ENCODE data around the gene CDK6. TPM values are rescaled to one million over a fixed set of nuclear protein-coding genes. Genes with fewer than 3 reads are reported as not detected.

The CDK6 gene
- total RNA-seq, 2 donors from 2014 or later: 13.6 to 39.9 TPM

DNA sequence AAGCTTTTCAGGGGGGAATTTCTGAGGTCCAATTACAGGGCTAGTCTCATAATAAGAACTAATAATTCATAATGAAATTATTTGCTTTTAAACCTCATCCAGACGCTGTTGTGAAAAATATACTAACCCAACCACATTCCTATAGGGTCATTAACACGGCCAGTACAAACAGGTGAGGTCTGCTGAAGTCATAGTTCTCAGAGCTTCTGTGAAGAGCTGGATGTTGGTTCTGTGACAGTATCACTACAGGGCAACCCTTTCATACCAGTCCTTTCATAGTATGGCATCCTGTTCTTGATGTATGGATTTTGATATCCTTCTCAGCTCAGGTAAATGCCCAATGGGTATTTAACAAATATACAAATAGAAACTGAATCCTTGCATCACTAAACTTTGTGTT is 183.8 kb downstream of the CDK6 start:
- TF ChIP-seq CTCF (IDR thresholded peaks at IDR 0.05): no peak
- no peak for TF ChIP-seq POLR2A (IDR thresholded peaks at IDR 0.05)
- no peak for TF ChIP-seq POLR2AphosphoS5 (IDR thresholded peaks at IDR 0.05)
- H3K9me3 ChIP-seq: no peaks in the 10 kb centered on the region
- H3K27ac ChIP-seq: no peak overlapping the region
- intact Hi-C loops (cut with DNase I): no loop called here
- no peaks in the 10 kb centered on the region for H3K4me1 ChIP-seq (replicated peaks)
- H3K4me3 ChIP-seq: no peak overlapping the region
- no peaks in the 10 kb centered on the region for H3K27me3 ChIP-seq (replicated peaks; ENCODE audit: insufficient read depth)
- no peaks in the 10 kb centered on the region for H3K36me3 ChIP-seq
- WGBS: 43% methylated on average over 2 of the region's 2 CpGs
- no peak for DNase-seq (ENCODE audit: low spot score)

GRCh38 chr7:92650391-92650790 is 186.0 kb downstream of the CDK6 start:
- DNase-seq (ENCODE audit: low spot score): no peak
- no peaks in the 10 kb centered on the region for H3K4me1 ChIP-seq (replicated peaks)
- intact Hi-C loops (cut with DNase I): no loop called here
- 88% methylated on average over 3 of the region's 3 CpGs for WGBS
- TF ChIP-seq CTCF (IDR thresholded peaks at IDR 0.05): no peak
- TF ChIP-seq POLR2A (IDR thresholded peaks at IDR 0.05): no peak
- TF ChIP-seq POLR2AphosphoS5 (IDR thresholded peaks at IDR 0.05): no peak
- no peaks in the 10 kb centered on the region for H3K36me3 ChIP-seq
- H3K4me3 ChIP-seq: no peak overlapping the region
- no peaks in the 10 kb centered on the region for H3K9me3 ChIP-seq
- H3K27me3 ChIP-seq (replicated peaks; ENCODE audit: insufficient read depth): no peaks in the 10 kb centered on the region
- no peak overlapping the region for H3K27ac ChIP-seq

- H3K27ac ChIP-seq: no peak overlapping the region
- no peaks in the 10 kb centered on the region for H3K36me3 ChIP-seq
- no peaks in the 10 kb centered on the region for H3K27me3 ChIP-seq (replicated peaks; ENCODE audit: insufficient read depth)
- DNase-seq (ENCODE audit: low spot score): no peak
- no peaks in the 10 kb centered on the region for H3K4me1 ChIP-seq (replicated peaks)
- intact Hi-C loops (cut with DNase I): no loop called here
- WGBS: 92% methylated on average over 4 of the region's 4 CpGs
- TF ChIP-seq POLR2A (IDR thresholded peaks at IDR 0.05) (no peak), CTCF (IDR thresholded peaks at IDR 0.05) (no peak), POLR2AphosphoS5 (IDR thresholded peaks at IDR 0.05) (no peak)
- H3K4me3 ChIP-seq: no peak overlapping the region
- H3K9me3 ChIP-seq: no peaks in the 10 kb centered on the region
These were observed 188.3 kb downstream of the CDK6 start for GRCh38 chr7:92648067-92648466.

- no peaks in the 10 kb centered on the region for H3K27me3 ChIP-seq (replicated peaks; ENCODE audit: insufficient read depth)
- WGBS: 81% methylated on average over 2 of the region's 2 CpGs
- no peaks in the 10 kb centered on the region for H3K4me1 ChIP-seq (replicated peaks)
- H3K36me3 ChIP-seq: no peaks in the 10 kb centered on the region
- H3K27ac ChIP-seq: no peak overlapping the region
- H3K4me3 ChIP-seq: no peak overlapping the region
- no peak for TF ChIP-seq POLR2A (IDR thresholded peaks at IDR 0.05)
- no peak for TF ChIP-seq POLR2AphosphoS5 (IDR thresholded peaks at IDR 0.05)
- no peak for TF ChIP-seq CTCF (IDR thresholded peaks at IDR 0.05)
- H3K9me3 ChIP-seq: no peaks in the 10 kb centered on the region
- DNase-seq (ENCODE audit: low spot score): no peak
- intact Hi-C loops (cut with DNase I): no loop called here
These were observed 188.7 kb downstream of the CDK6 start for GRCh38 chr7:92647652-92648051.

DNA sequence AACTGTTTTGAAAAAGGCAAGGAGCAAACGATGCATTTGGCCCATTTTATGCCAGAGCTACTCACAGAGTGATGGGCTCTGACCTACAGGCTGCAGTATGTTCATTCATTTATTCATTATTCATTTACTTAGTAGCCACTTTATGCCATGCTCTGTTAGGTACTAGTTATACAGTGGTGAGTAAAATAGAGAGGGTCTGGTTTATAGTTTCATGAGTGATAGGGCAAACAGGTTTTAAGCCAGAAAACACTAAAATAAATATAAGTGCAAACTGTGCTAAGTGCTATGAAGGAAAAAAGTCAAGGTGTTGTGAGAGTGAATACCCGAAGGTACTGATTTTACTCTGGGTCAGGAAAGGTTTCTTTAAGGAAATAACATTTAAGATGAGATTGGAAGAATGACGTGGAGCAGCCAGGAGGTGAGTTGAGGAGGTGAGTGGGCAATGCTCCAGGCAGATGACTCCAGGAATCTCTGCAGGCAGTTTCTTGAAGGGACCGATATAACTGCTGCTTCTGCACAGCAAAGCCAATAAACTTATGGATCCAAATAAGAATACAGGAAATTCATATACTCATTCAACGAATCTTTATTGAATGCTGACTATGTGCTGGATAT is 189.3 kb downstream of the CDK6 start:
- no peaks in the 10 kb centered on the region for H3K9me3 ChIP-seq
- TF ChIP-seq POLR2AphosphoS5 (IDR thresholded peaks at IDR 0.05): no peak
- no peak for TF ChIP-seq CTCF (IDR thresholded peaks at IDR 0.05)
- TF ChIP-seq POLR2A (IDR thresholded peaks at IDR 0.05): no peak
- no peak overlapping the region for H3K27ac ChIP-seq
- WGBS: 80% methylated on average over 5 of the region's 5 CpGs
- no peaks in the 10 kb centered on the region for H3K36me3 ChIP-seq
- no peak for DNase-seq (ENCODE audit: low spot score)
- no peak overlapping the region for H3K4me3 ChIP-seq
- intact Hi-C loops (cut with DNase I): no loop called here
- no peaks in the 10 kb centered on the region for H3K27me3 ChIP-seq (replicated peaks; ENCODE audit: insufficient read depth)
- H3K4me1 ChIP-seq (replicated peaks): no peaks in the 10 kb centered on the region

All from prostate gland (tissue), 2 donors.